ENCODE data around the gene CLDN4. TPM values are rescaled to one million over a fixed set of nuclear protein-coding genes. Genes with fewer than 3 reads are reported as not detected.

The CLDN4 gene
- total RNA-seq, 1 experiment from 2014 or later: 15.6 TPM

DNA sequence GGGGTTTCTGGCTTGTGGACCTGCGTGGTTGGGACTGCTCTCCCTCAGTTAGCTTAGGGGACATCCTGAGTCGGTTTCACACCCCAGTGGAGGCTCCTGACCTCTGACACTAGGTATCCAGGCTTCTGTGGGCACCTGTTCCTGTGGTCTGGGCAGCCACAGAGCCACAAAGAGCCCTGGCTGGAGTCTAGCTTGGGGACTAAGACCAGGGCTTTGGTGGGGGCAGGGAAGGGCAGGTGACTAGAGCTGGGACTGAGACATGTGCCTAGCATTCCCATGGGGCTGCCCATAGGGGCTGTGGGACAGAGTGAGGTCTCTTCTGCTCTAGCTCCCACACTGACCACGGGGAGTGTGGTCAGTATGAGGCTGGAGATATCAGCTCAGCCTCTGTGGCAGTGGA is 26.1 kb downstream of the CLDN4 start:
- no peak overlapping the region for H2BK12ac ChIP-seq (ENCODE audit: insufficient read length, low read depth, low read length)
- no peak overlapping the region for H2AFZ ChIP-seq (ENCODE audit: low read length)
- no peaks in the 10 kb centered on the region for H3K9me3 ChIP-seq (ENCODE audit: control insufficient read depth, low read depth, low read length)
- no peak overlapping the region for H3K23ac ChIP-seq (ENCODE audit: insufficient read length, low read depth, low read length)
- Mint-ChIP-seq H3K4me1 (peaks cover 3 to 6% of the 10 kb centered on the region in 2 experiments; a peak in 3 of 4 replicates), H3K9me3 (peaks cover 0 to 4% of the 10 kb centered on the region in 2 experiments; a peak in 2 of 5 replicates), H3K4me3 (no peak overlapping the region), H3K27me3 (ENCODE audit: low read depth) (peaks cover 50% of the 10 kb centered on the region), H3K36me3 (ENCODE audit: insufficient read depth in 1 of 3, low read depth in 3 of 3) (no peaks in the 10 kb centered on the region; a peak in 1 of 7 replicates), H3K27ac (peak overlapping the region in 1 of 3 experiments; percentile 68; a peak in 1 of 7 replicates)
- no peak overlapping the region for H3K4me2 ChIP-seq (ENCODE audit: insufficient read depth, insufficient read length, low read length)
- no peak overlapping the region for H3K18ac ChIP-seq (ENCODE audit: insufficient read length, low read depth, low read length)
- no peak overlapping the region for H2BK20ac ChIP-seq (ENCODE audit: low read depth, low read length, poor library complexity, severe bottlenecking)
- no peak for DNase-seq
- no peak overlapping the region for H2BK15ac ChIP-seq (ENCODE audit: low read depth, low read length)
- H4K8ac ChIP-seq (replicated peaks; ENCODE audit: insufficient read length, low read depth, low read length): no peak overlapping the region
- no peaks in the 10 kb centered on the region for H4K20me1 ChIP-seq (ENCODE audit: control insufficient read depth, insufficient read depth, insufficient read length)
- H2BK120ac ChIP-seq (ENCODE audit: low read depth, low read length, poor library complexity, severe bottlenecking): no peak overlapping the region
- H3K9ac ChIP-seq (ENCODE audit: extremely low read depth, insufficient read length, low read length): no peak overlapping the region
- H2BK5ac ChIP-seq (ENCODE audit: insufficient read length, low read length): no peak overlapping the region
- no peaks in the 10 kb centered on the region for H3K4me1 ChIP-seq (ENCODE audit: insufficient read depth, low read length)
- H3T11ph ChIP-seq (ENCODE audit: low read length): no peak overlapping the region
- H3K56ac ChIP-seq (ENCODE audit: insufficient read length, low read depth, low read length): no peak overlapping the region
- no peaks in the 10 kb centered on the region for H3K79me1 ChIP-seq (ENCODE audit: insufficient read depth, low read depth, low read length, poor library complexity, severe bottlenecking)
- no peak overlapping the region for H3K4ac ChIP-seq (ENCODE audit: low read depth, low read length)
- H3K27ac ChIP-seq (ENCODE audit: insufficient read length, low read depth, low read length): no peak overlapping the region
- no peak overlapping the region for H3K14ac ChIP-seq (ENCODE audit: insufficient read depth, low read length)
- no peak overlapping the region for H4K5ac ChIP-seq (ENCODE audit: insufficient read length, low read depth, low read length)
- no peak overlapping the region for H4K91ac ChIP-seq (ENCODE audit: insufficient read length, low read depth, low read length)
- no peak for TF ChIP-seq CTCF (conservative IDR thresholded peaks at IDR 0.05)
- no peaks in the 10 kb centered on the region for H3K79me2 ChIP-seq (ENCODE audit: insufficient read depth, low read length)
- H2AK5ac ChIP-seq (ENCODE audit: insufficient read length, low read length): no peak overlapping the region
- H3K27me3 ChIP-seq (ENCODE audit: insufficient read depth, low read length): no peaks in the 10 kb centered on the region
- H3K23me2 ChIP-seq (ENCODE audit: insufficient read length, low read depth, low read length, poor library complexity, severe bottlenecking): no peaks in the 10 kb centered on the region
- no CpG with 5 or more reads among the region's 3 CpGs for WGBS (ENCODE audit: extremely low coverage, insufficient read length, low lambda C conversion rate)
